GM18519 (cell line): ENCODE data around the gene EIF2AK2.
A peak's percentile ranks its signal among the peaks of the same experiment; 100 is the strongest.

Experiments used
- ATAC-seq: cut with Tn5 transposase; IDR thresholded peaks from one replicate; pipeline ENCODE4 v1.9.1; 2021; ENCODE audit warnings: mild to moderate bottlenecking, moderate library complexity; ENCODE audit not compliant: unreplicated experiment, low FRiP score

The EIF2AK2 gene

GRCh38 chr2:37105150-37105549 lies 51.6 kb downstream of the EIF2AK2 start:
- ATAC-seq = no peak

- ATAC-seq = no peak
These were observed 52.6 kb downstream of the EIF2AK2 start for GRCh38 chr2:37104178-37104577.

- ATAC-seq = no peak
These were observed 54.2 kb downstream of the EIF2AK2 start for GRCh38 chr2:37102588-37102987.

GRCh38 chr2:37100054-37100453 lies 56.7 kb downstream of the EIF2AK2 start:
- no peak for ATAC-seq

- no peak for ATAC-seq
These were observed 58.2 kb downstream of the EIF2AK2 start for GRCh38 chr2:37098416-37099118.

GRCh38 chr2:37096568-37096967 lies 60.2 kb downstream of the EIF2AK2 start:
- ATAC-seq = no peak

GRCh38 chr2:37091873-37092272 lies 64.9 kb downstream of the EIF2AK2 start:
- ATAC-seq = peak; percentile 41

- ATAC-seq = peak; percentile 73
These were observed 66.7 kb downstream of the EIF2AK2 start for GRCh38 chr2:37090019-37090477.

GRCh38 chr2:37085731-37086147 lies 71.0 kb downstream of the EIF2AK2 start:
- no peak for ATAC-seq

- no peak for ATAC-seq
These were observed 72.0 kb downstream of the EIF2AK2 start for GRCh38 chr2:37084797-37085196.

- peak; percentile 63 for ATAC-seq
These were observed 72.6 kb downstream of the EIF2AK2 start, which contains the start of the genes GPATCH11 and HEATR5B for GRCh38 chr2:37083873-37084794. Gene GPATCH11, plus strand, starts transcription at chr2:37084518. Its CDS starts 3,864 bp downstream, at chr2:37088382. Gene HEATR5B, minus strand, starts transcription at chr2:37084372. Its CDS starts 958 bp downstream, at chr2:37083414.

- ATAC-seq = no peak
These were observed 76.1 kb downstream of the EIF2AK2 start for GRCh38 chr2:37080689-37081088.

- no peak for ATAC-seq
These were observed 76.5 kb downstream of the EIF2AK2 start for GRCh38 chr2:37080266-37080665.

- ATAC-seq = no peak
These were observed 85.8 kb downstream of the EIF2AK2 start for GRCh38 chr2:37070931-37071330.

GRCh38 chr2:37068686-37069085 lies 88.1 kb downstream of the EIF2AK2 start:
- ATAC-seq = no peak

- ATAC-seq = no peak
These were observed 95.0 kb downstream of the EIF2AK2 start for GRCh38 chr2:37061776-37062175.

GRCh38 chr2:37061013-37061711 lies 95.6 kb downstream of the EIF2AK2 start:
- no peak for ATAC-seq

GRCh38 chr2:37060446-37060845 lies 96.3 kb downstream of the EIF2AK2 start:
- no peak for ATAC-seq

GRCh38 chr2:37059841-37060240 lies 96.9 kb downstream of the EIF2AK2 start:
- no peak for ATAC-seq

- ATAC-seq = no peak
These were observed 104.0 kb downstream of the EIF2AK2 start for GRCh38 chr2:37052600-37053332.
